Measurements from ENCODE around the gene MAP3K20. TPM values are rescaled to one million over a fixed set of nuclear protein-coding genes. Genes with fewer than 3 reads are reported as not detected.

The MAP3K20 gene
- polyA plus RNA-seq, 1 of the 3 experiments (the other 2 are of a cell fraction) = 8.5 TPM

- H4K20me1 ChIP-seq (ENCODE audit: insufficient read depth) = no peaks in the 10 kb centered on the region
- CTCF ChIA-PET = interaction anchor here (1.0 kb wide), 2 partner anchors 38 to 221 kb away, joined by 3 to 4 read pairs; no protein-coding TSS in a partner anchor
- DNase-seq = no peak
- H3K27me3 ChIP-seq (ENCODE audit: insufficient read depth) = no peaks in the 10 kb centered on the region
- POLR2A ChIA-PET = no interaction called here
- no peak overlapping the region for H2AFZ ChIP-seq (ENCODE audit: low read depth)
- H3K4me1 ChIP-seq (ENCODE audit: control insufficient read depth in 1 of 2, insufficient read depth in 2 of 2, low read depth in 1 of 2, low read length in 1 of 2) = no peaks in the 10 kb centered on the region; a peak in 1 of 4 replicates
- TF ChIP-seq SMC3 (IDR thresholded peaks at IDR 0.05; ENCODE audit: low read depth, low read length) = no peak
- no peak for TF ChIP-seq IRF3 (IDR thresholded peaks at IDR 0.05; ENCODE audit: low read depth, low read length)
- no peak for TF ChIP-seq NRF1 (IDR thresholded peaks at IDR 0.05; ENCODE audit: low read depth, low read length)
- no peak for TF ChIP-seq MXI1 (IDR thresholded peaks at IDR 0.05; ENCODE audit: low read depth, low read length)
- TF ChIP-seq, protein P1, sequence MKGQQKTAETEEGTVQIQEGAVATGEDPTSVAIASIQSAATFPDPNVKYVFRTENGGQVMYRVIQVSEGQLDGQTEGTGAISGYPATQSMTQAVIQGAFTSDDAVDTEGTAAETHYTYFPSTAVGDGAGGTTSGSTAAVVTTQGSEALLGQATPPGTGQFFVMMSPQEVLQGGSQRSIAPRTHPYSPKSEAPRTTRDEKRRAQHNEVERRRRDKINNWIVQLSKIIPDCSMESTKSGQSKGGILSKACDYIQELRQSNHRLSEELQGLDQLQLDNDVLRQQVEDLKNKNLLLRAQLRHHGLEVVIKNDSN (IDR thresholded peaks at IDR 0.05; ENCODE audit: borderline replicate concordance, low read depth) = no peak
- TF ChIP-seq MEF2A (IDR thresholded peaks at IDR 0.05; ENCODE audit: borderline replicate concordance, low read depth) = no peak
- TF ChIP-seq TCF12 (IDR thresholded peaks at IDR 0.05) = no peak
- no peak for TF ChIP-seq CTCF (IDR thresholded peaks at IDR 0.05)
- TF ChIP-seq FOXJ3 (CRISPR knock-in tag; IDR thresholded peaks at IDR 0.05) = no peak
- TF ChIP-seq FOSL2 (IDR thresholded peaks at IDR 0.05; ENCODE audit: borderline replicate concordance, low read depth) = no peak
- TF ChIP-seq TAF1 (IDR thresholded peaks at IDR 0.05; ENCODE audit: borderline replicate concordance, low read depth, low read length) = no peak
- TF ChIP-seq EZH2phosphoT487 (IDR thresholded peaks at IDR 0.05; ENCODE audit: borderline replicate concordance, low read depth) = no peak
- no peaks in the 10 kb centered on the region for H3K9me2 ChIP-seq
- no peak overlapping the region for H3K27ac ChIP-seq (ENCODE audit: low read depth in 2 of 2, low read length in 1 of 2)
- 82% methylated on average over 2 of the region's 2 CpGs for WGBS (ENCODE audit: low lambda C conversion rate)
- no peak overlapping the region for H3K4me3 ChIP-seq (ENCODE audit: low read depth in 2 of 2, low read length in 1 of 2)
- H3K9me3 ChIP-seq = no peaks in the 10 kb centered on the region
- H3K79me2 ChIP-seq (ENCODE audit: insufficient read depth) = no peaks in the 10 kb centered on the region
- no peak overlapping the region for H3K4me2 ChIP-seq
- H3K9ac ChIP-seq = no peak overlapping the region
- no peaks in the 10 kb centered on the region for H3F3A ChIP-seq (replicated peaks; ENCODE audit: insufficient read depth)
- no peaks in the 10 kb centered on the region for H3K36me3 ChIP-seq (replicated peaks in 1 of 2; ENCODE audit: control insufficient read depth in 1 of 2, insufficient read depth in 2 of 2, low read length in 1 of 2)
Observed at GRCh38 chr2:173248381-173248780, 172.7 kb downstream of the MAP3K20 start.

Measured in SK-N-SH (cell line).